Ascending aorta (tissue), 2 donors: ENCODE results near the gene TMEM131L. TPM values are rescaled to one million over a fixed set of nuclear protein-coding genes. Genes with fewer than 3 reads are reported as not detected.

ENCODE experiments used
- DNase-seq, 2 donors: peaks; one replicate each; pipeline ENCODE4 v3.0.0-alpha.2; 2019; ENCODE audit warnings: low spot score in 2 of 2
- H3K27ac ChIP-seq, 2 donors: fragments of 200-600 bp; sonication (generic); one replicate each; pipeline ENCODE4 v1.5.1; 2016 to 2017; ENCODE audit warnings: mild to moderate bottlenecking in 1 of 2
- H3K27me3 ChIP-seq: fragments of 200-600 bp; sonication (generic); one replicate; pipeline ENCODE4 v1.5.1; 2017
- H3K36me3 ChIP-seq, 2 donors: fragments of 200-600 bp; sonication (generic); one replicate each; pipeline ENCODE4 v1.5.1; 2016
- H3K4me1 ChIP-seq, 2 donors: fragments of 200-600 bp; sonication (generic); one replicate each; pipeline ENCODE4 v1.5.1; 2016 to 2017; ENCODE audit warnings: mild to moderate bottlenecking in 1 of 2
- H3K4me3 ChIP-seq, 2 donors: fragments of 200-600 bp; sonication (generic); one replicate each; pipeline ENCODE4 v1.5.1; 2016 to 2017; ENCODE audit warnings: mild to moderate bottlenecking in 1 of 2
- H3K9me3 ChIP-seq, 2 donors: fragments of 200-600 bp; sonication (generic); one replicate each; pipeline ENCODE4 v1.5.1; 2016
- CTCF ChIP-seq, 3 experiments: fragments of 200-600 bp in 2 of 3; fragments of 450-650 bp in 1 of 3; sonication (generic) in 2 of 3; IDR thresholded peaks; one replicate each; pipeline ENCODE4 v1.5.1; 2016 to 2019; ENCODE audit warnings: antibody characterized with exemption in 3 of 3, mild to moderate bottlenecking in 1 of 3, moderate library complexity in 1 of 3
- intact Hi-C: fragments of 100-400 bp; cut with DNase I; formaldehyde crosslinking; loops from one replicate; pipeline ENCODE4 v1.15.1; 2023
- total RNA-seq: library from RNA; depleted of rRNA; stranded (reverse); fragments of >200 nt; gene quantifications from one replicate; pipeline ENCODE4 v1.1.0, GENCODE V29; 2016

TMEM131L gene
- total RNA-seq, 1 donor from 2014 or later = 6.9 TPM

GRCh38 chr4:153612878-153613277 lies 146.7 kb downstream of the TMEM131L start:
- no peak for TF ChIP-seq CTCF (IDR thresholded peaks at IDR 0.05)
- Histone ChIP-seq H3K36me3 (peaks cover 5 to 22% of the 10 kb centered on the region in 2 donors), H3K27ac (no peak overlapping the region), H3K27me3 (no peaks in the 10 kb centered on the region), H3K9me3 (no peaks in the 10 kb centered on the region), H3K4me3 (no peak overlapping the region), H3K4me1 (no peaks in the 10 kb centered on the region)
- intact Hi-C loops = no loop called here
- DNase-seq = no peak

DNA sequence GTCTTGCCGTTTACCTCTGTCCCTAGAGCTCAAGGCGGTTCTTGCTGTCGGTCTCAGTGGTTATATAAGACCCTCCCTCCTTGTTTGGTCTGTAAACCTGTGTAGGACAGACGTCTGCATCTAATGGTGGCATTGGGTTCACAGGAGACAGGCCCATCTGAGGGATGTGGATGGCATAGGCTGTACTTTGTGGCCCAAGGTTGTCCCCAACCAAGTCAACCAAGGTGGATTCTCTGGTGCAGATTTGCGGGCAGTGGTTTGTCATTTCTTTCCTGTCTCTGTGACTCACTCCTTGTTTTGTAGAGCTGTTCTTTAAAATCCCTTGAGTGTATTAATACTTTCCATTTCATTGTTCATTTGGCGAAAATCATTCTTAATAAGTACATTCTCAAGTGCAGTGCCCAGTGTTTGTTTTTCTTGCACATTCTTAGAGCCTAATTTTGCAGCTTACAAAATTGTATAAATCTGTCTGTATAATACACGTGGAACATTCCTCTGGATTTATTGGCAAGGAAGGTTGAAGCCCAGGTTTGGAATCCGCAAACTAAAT lies 149.9 kb downstream of the TMEM131L start:
- TF ChIP-seq CTCF (IDR thresholded peaks at IDR 0.05) = no peak
- no peaks in the 10 kb centered on the region for H3K27me3 ChIP-seq
- H3K27ac ChIP-seq = peak overlapping the region; percentile 40 to 56
- H3K9me3 ChIP-seq = no peaks in the 10 kb centered on the region
- no peaks in the 10 kb centered on the region for H3K4me1 ChIP-seq
- no peak overlapping the region for H3K4me3 ChIP-seq
- H3K36me3 ChIP-seq = peaks cover 5 to 24% of the 10 kb centered on the region in 2 donors
- DNase-seq = no peak
- intact Hi-C loops = no loop called here

DNA sequence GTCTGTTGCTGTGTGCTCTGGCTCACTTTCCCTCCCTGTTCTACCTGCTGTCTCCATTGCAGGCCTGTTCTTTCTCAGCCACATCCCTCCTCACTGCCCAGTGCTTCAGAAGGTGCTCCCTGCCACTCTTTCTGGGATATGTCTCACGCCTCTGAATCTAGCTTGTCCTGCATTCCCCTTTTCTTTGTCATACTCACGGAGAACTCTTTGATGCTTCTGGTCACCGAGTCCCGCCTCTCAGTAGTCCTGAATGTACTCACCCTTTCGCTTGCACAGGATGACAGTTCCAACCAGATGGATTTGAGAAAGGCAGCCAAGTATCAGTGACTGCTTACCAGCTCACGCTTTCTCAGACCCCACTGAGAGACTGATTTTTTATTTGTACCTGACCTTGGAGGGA lies 152.7 kb downstream of the TMEM131L start:
- DNase-seq = no peak
- Histone ChIP-seq H3K27ac (no peak overlapping the region), H3K4me1 (no peaks in the 10 kb centered on the region), H3K9me3 (no peaks in the 10 kb centered on the region), H3K4me3 (no peak overlapping the region), H3K27me3 (no peaks in the 10 kb centered on the region), H3K36me3 (peaks cover 17 to 35% of the 10 kb centered on the region in 2 donors)
- no peak for TF ChIP-seq CTCF (IDR thresholded peaks at IDR 0.05)
- intact Hi-C loops = no loop called here

DNA sequence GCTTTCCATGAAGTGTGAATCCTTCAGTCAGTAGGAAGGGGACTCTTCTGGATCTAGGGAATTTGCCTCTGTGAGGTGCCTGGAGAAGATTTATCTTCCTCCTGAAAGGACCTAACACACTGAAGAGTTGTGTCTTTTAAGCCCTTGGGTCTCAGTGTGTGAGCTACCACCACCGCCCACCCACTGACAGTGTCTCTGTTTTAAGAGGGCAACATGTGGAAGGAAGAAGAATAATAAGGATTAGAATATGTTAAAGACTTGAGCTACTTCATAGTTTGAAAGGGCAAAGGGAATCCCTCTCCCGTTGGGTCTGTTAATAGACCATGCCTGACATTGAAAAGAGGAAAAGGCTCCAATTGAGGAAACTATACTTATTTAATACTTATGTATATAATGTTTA lies 153.7 kb downstream of the TMEM131L start:
- Histone ChIP-seq H3K27ac (no peak overlapping the region), H3K4me1 (no peaks in the 10 kb centered on the region), H3K27me3 (no peaks in the 10 kb centered on the region), H3K9me3 (no peaks in the 10 kb centered on the region), H3K4me3 (no peak overlapping the region), H3K36me3 (peaks cover 19 to 37% of the 10 kb centered on the region in 2 donors)
- intact Hi-C loops = no loop called here
- no peak for DNase-seq
- TF ChIP-seq CTCF (IDR thresholded peaks at IDR 0.05) = no peak

DNA sequence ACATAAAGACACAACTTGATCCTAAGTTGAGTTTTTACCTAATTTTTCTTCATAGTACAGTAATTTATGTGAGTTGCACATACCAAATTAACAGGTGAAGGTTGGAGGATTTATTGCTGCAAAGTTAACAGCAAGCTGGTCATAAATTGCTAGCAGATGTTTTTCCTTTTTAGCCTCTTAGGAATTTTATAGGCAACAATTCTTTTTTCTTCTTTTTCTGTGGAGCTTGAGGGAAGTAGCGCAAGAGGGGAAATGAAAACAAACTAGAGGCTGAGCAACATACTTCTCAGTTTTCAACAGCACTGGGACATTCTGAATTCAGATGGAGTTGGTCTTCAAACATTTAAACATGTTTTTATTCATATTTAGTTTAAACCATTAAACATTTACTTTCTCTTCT lies 154.2 kb downstream of the TMEM131L start:
- Histone ChIP-seq H3K36me3 (peaks cover 24 to 40% of the 10 kb centered on the region in 2 donors), H3K4me3 (no peak overlapping the region), H3K27ac (no peak overlapping the region), H3K9me3 (no peaks in the 10 kb centered on the region), H3K27me3 (no peaks in the 10 kb centered on the region), H3K4me1 (no peaks in the 10 kb centered on the region)
- no peak for TF ChIP-seq CTCF (IDR thresholded peaks at IDR 0.05)
- intact Hi-C loops = no loop called here
- no peak for DNase-seq

DNA sequence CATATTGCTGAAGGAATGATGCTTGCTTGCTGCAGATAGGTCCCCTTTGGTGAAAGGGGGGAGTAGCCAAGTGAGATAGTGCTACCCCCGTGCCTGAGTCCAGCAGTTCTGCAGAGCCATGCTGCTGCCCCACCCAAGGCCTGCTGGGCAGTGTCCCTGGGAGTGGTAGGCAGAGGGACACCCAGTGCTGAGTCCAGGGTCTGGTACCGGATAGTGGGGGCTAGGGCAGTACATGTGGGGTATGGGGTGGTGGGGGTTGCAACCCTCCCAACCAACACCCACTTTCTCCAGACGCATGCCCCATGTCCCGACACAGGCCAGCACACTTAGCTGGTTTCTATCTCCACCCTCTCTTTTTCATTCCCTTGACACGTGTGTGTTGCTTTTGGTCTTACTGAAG lies 155.9 kb downstream of the TMEM131L start:
- Histone ChIP-seq H3K4me1 (no peaks in the 10 kb centered on the region), H3K27ac (no peak overlapping the region), H3K9me3 (no peaks in the 10 kb centered on the region), H3K27me3 (no peaks in the 10 kb centered on the region), H3K4me3 (no peak overlapping the region), H3K36me3 (peaks cover 32 to 53% of the 10 kb centered on the region in 2 donors)
- no peak for DNase-seq
- intact Hi-C loops = no loop called here
- no peak for TF ChIP-seq CTCF (IDR thresholded peaks at IDR 0.05)
